ENCODE measurements around the gene GRAP2.

DNA sequence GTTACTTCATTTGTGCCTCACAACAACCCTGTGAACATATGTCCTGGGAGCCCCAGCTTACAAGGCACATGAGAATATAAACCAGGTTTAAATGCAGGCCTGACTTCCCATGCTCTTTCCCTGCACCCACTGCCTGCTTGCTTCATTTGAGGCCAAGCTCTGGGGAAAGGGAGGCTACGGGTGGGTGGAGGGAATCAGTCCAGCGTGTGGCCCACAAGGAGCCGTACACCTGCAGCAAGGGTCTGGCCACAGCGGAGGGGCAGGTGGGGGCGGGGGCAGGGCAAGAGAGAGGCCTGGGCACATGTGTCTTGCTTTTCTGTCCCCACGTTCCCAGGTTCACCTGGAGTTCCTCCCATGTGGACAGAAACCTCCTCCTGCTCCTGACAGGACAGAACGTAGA, 120.1 kb downstream of the GRAP2 start:
- TF ChIP-seq, protein P1, sequence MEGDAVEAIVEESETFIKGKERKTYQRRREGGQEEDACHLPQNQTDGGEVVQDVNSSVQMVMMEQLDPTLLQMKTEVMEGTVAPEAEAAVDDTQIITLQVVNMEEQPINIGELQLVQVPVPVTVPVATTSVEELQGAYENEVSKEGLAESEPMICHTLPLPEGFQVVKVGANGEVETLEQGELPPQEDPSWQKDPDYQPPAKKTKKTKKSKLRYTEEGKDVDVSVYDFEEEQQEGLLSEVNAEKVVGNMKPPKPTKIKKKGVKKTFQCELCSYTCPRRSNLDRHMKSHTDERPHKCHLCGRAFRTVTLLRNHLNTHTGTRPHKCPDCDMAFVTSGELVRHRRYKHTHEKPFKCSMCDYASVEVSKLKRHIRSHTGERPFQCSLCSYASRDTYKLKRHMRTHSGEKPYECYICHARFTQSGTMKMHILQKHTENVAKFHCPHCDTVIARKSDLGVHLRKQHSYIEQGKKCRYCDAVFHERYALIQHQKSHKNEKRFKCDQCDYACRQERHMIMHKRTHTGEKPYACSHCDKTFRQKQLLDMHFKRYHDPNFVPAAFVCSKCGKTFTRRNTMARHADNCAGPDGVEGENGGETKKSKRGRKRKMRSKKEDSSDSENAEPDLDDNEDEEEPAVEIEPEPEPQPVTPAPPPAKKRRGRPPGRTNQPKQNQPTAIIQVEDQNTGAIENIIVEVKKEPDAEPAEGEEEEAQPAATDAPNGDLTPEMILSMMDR (IDR thresholded peaks at IDR 0.05; ENCODE audit: control extremely low read depth in 1 of 3, insufficient read depth in 1 of 3, low read depth in 1 of 3, low read length in 3 of 3), result no peak
- TF ChIP-seq YY1 (IDR thresholded peaks at IDR 0.05; ENCODE audit: low read depth, low read length), result no peak

All from H1 (cell line).